Glutamatergic neuron (in vitro differentiated cells): ENCODE measurements around the gene SH3YL1. TPM values are rescaled to one million over a fixed set of nuclear protein-coding genes. Genes with fewer than 3 reads are reported as not detected.

Experiments
- DNase-seq: peaks from one replicate; pipeline ENCODE4 v3.0.0; 2022
- H3K27ac Mint-ChIP-seq: one replicate; pipeline ENCODE4 v1.8.0; 2020; ENCODE audit warnings: mild to moderate bottlenecking, mixed read lengths, inconsistent platforms; ENCODE audit not compliant: unreplicated experiment
- H3K27me3 Mint-ChIP-seq: one replicate; pipeline ENCODE4 v1.8.0; 2020; ENCODE audit warnings: mild to moderate bottlenecking, moderate library complexity, mixed read lengths, inconsistent platforms; ENCODE audit not compliant: unreplicated experiment
- H3K36me3 Mint-ChIP-seq: one replicate; pipeline ENCODE4 v1.8.0; 2020; ENCODE audit warnings: mild to moderate bottlenecking, mixed read lengths, inconsistent platforms; ENCODE audit not compliant: unreplicated experiment
- H3K4me1 Mint-ChIP-seq: one replicate; pipeline ENCODE4 v1.8.0; 2020; ENCODE audit warnings: mild to moderate bottlenecking, low read depth, mixed read lengths, inconsistent platforms; ENCODE audit not compliant: unreplicated experiment
- H3K4me3 Mint-ChIP-seq: one replicate; pipeline ENCODE4 v1.8.0; 2020; ENCODE audit warnings: mild to moderate bottlenecking, mixed read lengths, inconsistent platforms; ENCODE audit not compliant: unreplicated experiment
- H3K9me3 Mint-ChIP-seq: one replicate; pipeline ENCODE4 v1.8.0; 2020; ENCODE audit warnings: mild to moderate bottlenecking, moderate library complexity, mixed read lengths, inconsistent platforms; ENCODE audit not compliant: unreplicated experiment
- total RNA-seq: library from RNA; stranded (reverse); fragmentation: NEBNext Ultra II Directional; extraction: Animal tissue kit (Norgen Biotek cat#: 25700); gene quantifications from one replicate; pipeline ENCODE4 v1.2.1, GENCODE V29; 2021; ENCODE audit not compliant: unreplicated experiment
- TF ChIP-seq, protein P1 (sequence below): fragments of 200-600 bp; sonication (generic); IDR thresholded peaks from one replicate; pipeline ENCODE4 v1.5.0; 2021; ENCODE audit not compliant: partially characterized antibody, unreplicated experiment

Gene SH3YL1
- total RNA-seq, 1 donor from 2014 or later, result 21.4 TPM

DNA sequence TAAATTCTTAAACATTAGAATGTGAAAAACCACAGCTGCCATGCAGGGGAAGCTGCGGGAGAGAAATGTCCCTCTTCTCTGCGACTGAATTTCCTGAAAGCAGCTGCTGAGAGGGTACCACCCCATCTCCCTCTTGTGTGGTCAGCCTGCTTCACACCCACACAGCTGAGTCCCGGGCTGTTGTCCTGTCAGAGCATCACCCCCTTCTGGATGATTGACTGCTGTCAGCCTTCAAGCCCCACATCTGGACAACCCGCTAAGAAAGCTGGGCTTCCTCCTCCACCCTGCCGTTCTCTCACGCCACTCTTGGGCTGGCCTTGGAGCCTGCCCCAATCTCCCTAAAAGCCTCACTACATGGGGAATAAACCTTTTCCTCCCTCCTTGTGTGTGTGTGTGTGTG, 26.0 kb downstream of the SH3YL1 start:
- peaks cover 10% of the 10 kb centered on the region for H3K36me3 Mint-ChIP-seq
- TF ChIP-seq, protein P1, sequence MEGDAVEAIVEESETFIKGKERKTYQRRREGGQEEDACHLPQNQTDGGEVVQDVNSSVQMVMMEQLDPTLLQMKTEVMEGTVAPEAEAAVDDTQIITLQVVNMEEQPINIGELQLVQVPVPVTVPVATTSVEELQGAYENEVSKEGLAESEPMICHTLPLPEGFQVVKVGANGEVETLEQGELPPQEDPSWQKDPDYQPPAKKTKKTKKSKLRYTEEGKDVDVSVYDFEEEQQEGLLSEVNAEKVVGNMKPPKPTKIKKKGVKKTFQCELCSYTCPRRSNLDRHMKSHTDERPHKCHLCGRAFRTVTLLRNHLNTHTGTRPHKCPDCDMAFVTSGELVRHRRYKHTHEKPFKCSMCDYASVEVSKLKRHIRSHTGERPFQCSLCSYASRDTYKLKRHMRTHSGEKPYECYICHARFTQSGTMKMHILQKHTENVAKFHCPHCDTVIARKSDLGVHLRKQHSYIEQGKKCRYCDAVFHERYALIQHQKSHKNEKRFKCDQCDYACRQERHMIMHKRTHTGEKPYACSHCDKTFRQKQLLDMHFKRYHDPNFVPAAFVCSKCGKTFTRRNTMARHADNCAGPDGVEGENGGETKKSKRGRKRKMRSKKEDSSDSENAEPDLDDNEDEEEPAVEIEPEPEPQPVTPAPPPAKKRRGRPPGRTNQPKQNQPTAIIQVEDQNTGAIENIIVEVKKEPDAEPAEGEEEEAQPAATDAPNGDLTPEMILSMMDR, result no peak
- H3K4me3 Mint-ChIP-seq, result no peak overlapping the region
- H3K27me3 Mint-ChIP-seq, result no peaks in the 10 kb centered on the region
- H3K9me3 Mint-ChIP-seq, result peaks cover 3% of the 10 kb centered on the region
- H3K4me1 Mint-ChIP-seq, result peaks cover 6% of the 10 kb centered on the region
- no peak overlapping the region for H3K27ac Mint-ChIP-seq
- DNase-seq, result no peak

DNA sequence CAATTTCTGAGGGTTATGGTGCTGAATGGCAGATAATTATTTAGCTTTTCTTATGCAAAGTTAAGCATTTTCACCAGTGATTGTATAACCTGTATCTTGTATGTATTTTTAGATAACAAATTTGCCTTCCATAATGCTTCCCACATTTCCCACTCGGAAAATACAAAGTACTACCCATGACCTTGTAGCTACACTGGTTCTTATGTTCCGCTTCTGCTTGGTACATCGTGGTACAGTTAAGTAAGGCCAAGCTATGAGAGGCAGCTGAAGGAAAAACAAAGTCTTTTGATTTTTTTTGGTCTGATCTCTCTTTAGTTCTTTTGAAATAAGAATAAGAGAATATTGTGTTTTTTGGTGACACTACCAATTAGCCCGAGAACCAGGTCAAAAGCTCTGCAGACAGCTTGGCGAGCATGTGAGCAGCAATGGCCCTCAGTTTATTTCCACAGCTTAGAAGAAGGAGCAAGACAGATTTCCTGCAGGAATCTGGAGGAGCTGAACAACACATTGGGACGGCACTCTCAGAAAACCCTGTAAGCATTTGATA, 26.8 kb downstream of the SH3YL1 start:
- H3K27ac Mint-ChIP-seq, result no peak overlapping the region

DNA sequence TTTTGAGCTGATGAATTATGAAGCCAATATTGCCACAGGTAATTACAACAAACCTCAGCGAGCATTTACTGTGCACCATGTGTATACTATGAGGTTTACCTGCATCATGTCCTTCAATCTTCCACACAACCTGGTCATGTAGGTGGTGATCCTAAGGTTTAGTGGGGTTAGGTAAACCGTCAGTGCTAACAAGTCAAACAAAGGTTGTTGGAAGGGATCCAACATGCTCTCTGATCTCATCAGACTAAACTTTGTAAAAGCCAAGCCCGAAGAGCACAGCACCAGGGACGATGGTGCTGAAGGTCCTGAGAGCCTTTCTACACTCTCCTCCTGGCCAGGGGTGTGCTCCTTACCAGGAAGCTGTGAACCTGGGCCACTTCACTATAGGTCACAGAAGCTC, 29.4 kb downstream of the SH3YL1 start:
- DNase-seq, result no peak
- peaks cover 1% of the 10 kb centered on the region for H3K9me3 Mint-ChIP-seq
- H3K4me3 Mint-ChIP-seq, result no peak overlapping the region
- peaks cover 6% of the 10 kb centered on the region for H3K4me1 Mint-ChIP-seq
- H3K27ac Mint-ChIP-seq, result no peak overlapping the region
- no peaks in the 10 kb centered on the region for H3K27me3 Mint-ChIP-seq
- TF ChIP-seq, protein P1, result no peak
- no peaks in the 10 kb centered on the region for H3K36me3 Mint-ChIP-seq

More for the DNA sequence above, 26.8 kb downstream of the SH3YL1 start:
- Mint-ChIP-seq H3K36me3 (peaks cover 5% of the 10 kb centered on the region), H3K4me1 (peaks cover 6% of the 10 kb centered on the region), H3K27me3 (no peaks in the 10 kb centered on the region), H3K4me3 (no peak overlapping the region), H3K9me3 (peaks cover 3% of the 10 kb centered on the region)
- TF ChIP-seq, protein P1, result no peak
- no peak for DNase-seq

DNA sequence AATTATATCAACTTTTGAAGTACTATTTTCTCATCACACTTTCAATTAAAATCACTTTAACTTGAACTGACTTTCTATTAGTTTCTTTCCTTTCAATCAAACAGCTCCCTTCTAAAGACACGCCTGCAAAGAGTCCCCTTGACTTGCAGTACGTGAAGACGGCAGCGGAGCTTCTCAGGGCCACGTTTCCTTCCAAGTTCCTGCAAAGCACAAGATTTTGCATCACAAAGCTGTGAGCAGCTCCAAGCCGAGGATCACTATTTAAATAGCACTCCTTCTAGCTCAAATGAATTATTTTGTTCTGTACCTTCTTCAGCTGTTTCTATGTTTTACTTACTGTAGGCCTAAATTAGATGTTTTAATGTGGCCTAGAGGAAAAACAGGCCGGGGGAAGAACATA, 30.8 kb downstream of the SH3YL1 start:
- H3K9me3 Mint-ChIP-seq, result peaks cover 1% of the 10 kb centered on the region
- DNase-seq, result no peak
- H3K4me1 Mint-ChIP-seq, result peaks cover 2% of the 10 kb centered on the region
- no peaks in the 10 kb centered on the region for H3K27me3 Mint-ChIP-seq
- TF ChIP-seq, protein P1, result no peak
- H3K27ac Mint-ChIP-seq, result no peak overlapping the region
- no peak overlapping the region for H3K4me3 Mint-ChIP-seq
- H3K36me3 Mint-ChIP-seq, result no peaks in the 10 kb centered on the region

DNA sequence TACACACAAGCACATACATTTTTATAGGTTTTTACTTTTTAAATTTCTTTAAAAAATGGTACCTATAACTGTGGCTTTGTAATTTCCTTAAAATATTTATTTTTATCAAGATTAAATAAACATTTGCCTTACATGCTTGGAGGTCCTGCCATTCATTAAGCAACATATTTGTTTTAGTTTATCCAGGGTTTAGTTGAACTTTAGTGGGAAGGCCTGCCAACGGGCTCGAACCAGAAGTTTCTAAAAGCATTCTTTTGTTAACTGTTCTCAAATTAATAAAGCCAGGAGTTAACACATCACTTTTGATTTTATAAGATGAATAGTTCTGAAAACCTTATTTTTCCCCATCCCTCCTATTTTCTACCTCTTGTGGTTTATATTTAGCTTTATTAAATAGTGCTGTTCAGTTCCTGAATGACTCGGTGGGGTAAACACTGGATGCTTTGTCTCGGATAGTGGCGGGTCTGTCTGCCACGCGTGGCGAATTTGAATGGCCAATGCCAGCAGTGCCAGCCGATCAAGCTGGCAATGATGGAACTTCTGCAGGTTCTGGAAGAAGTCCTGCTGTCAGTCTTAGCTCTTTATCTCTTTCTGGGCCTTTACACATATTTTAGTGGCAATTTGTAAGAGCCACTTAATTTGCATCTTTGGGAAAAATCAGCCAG, 32.2 kb downstream of the SH3YL1 start:
- Mint-ChIP-seq H3K27me3 (no peaks in the 10 kb centered on the region), H3K27ac (no peak overlapping the region), H3K36me3 (no peaks in the 10 kb centered on the region), H3K4me1 (peaks cover 2% of the 10 kb centered on the region), H3K4me3 (no peak overlapping the region), H3K9me3 (peaks cover 1% of the 10 kb centered on the region)
- TF ChIP-seq, protein P1, result no peak
- DNase-seq, result no peak
